ENCODE results near the gene KCNMB3.
"Not testable (repeated sequence)": the region's sequence is repeated elsewhere in the genome, so short reads cannot be mapped to it uniquely, and the experiment has no call there.

The KCNMB3 gene

GRCh38 chr3:179229177-179229576 is 21.7 kb downstream of the KCNMB3 start:
- no peak for DNase-seq (ENCODE audit: low read depth)
- H3K4me3 ChIP-seq (ENCODE audit: low read depth, low read length) = no peak overlapping the region
- no peak for TF ChIP-seq CTCF (IDR thresholded peaks at IDR 0.05; ENCODE audit: low read depth, low read length, missing control alignments)

GRCh38 chr3:179227349-179227748 is 23.6 kb downstream of the KCNMB3 start:
- no peak for TF ChIP-seq CTCF (IDR thresholded peaks at IDR 0.05; ENCODE audit: low read depth, low read length, missing control alignments)
- no peak for DNase-seq (ENCODE audit: low read depth)
- H3K4me3 ChIP-seq (ENCODE audit: low read depth, low read length) = no peak overlapping the region

GRCh38 chr3:179224584-179224983 is 26.3 kb downstream of the KCNMB3 start:
- no peak for TF ChIP-seq CTCF (IDR thresholded peaks at IDR 0.05; ENCODE audit: low read depth, low read length, missing control alignments)
- H3K4me3 ChIP-seq (ENCODE audit: low read depth, low read length) = no peak overlapping the region
- DNase-seq (ENCODE audit: low read depth) = no peak

GRCh38 chr3:179223548-179223947 is 27.4 kb downstream of the KCNMB3 start:
- TF ChIP-seq CTCF (IDR thresholded peaks at IDR 0.05; ENCODE audit: low read depth, low read length, missing control alignments) = no peak
- no peak overlapping the region for H3K4me3 ChIP-seq (ENCODE audit: low read depth, low read length)
- DNase-seq (ENCODE audit: low read depth) = no peak

- not testable (repeated sequence) for DNase-seq (ENCODE audit: low read depth); H3K4me3 ChIP-seq (ENCODE audit: low read depth, low read length)
Observed at GRCh38 chr3:179218213-179218612, 32.7 kb downstream of the KCNMB3 start.

GRCh38 chr3:179215550-179215949 is 35.4 kb downstream of the KCNMB3 start:
- H3K4me3 ChIP-seq (ENCODE audit: low read depth, low read length); DNase-seq (ENCODE audit: low read depth): not testable (repeated sequence)

GRCh38 chr3:179200790-179201189 is 50.1 kb downstream of the KCNMB3 start:
- no peak overlapping the region for H3K4me3 ChIP-seq (ENCODE audit: low read depth, low read length)
- no peak for TF ChIP-seq CTCF (IDR thresholded peaks at IDR 0.05; ENCODE audit: low read depth, low read length, missing control alignments)
- no peak for DNase-seq (ENCODE audit: low read depth)

- TF ChIP-seq CTCF (IDR thresholded peaks at IDR 0.05; ENCODE audit: low read depth, low read length, missing control alignments) = no peak
- DNase-seq (ENCODE audit: low read depth) = no peak
- H3K4me3 ChIP-seq (ENCODE audit: low read depth, low read length) = no peak overlapping the region
Observed at GRCh38 chr3:179196700-179197099, 54.2 kb downstream of the KCNMB3 start.
